Hematopoietic multipotent progenitor cell treated with erythropoietin and hydrocortisone succinate and interleukin-3 and kit ligand, for 6 days (in vitro differentiated cells): ENCODE measurements around the gene KLK14.

ENCODE experiments used
- DNase-seq: peaks from one replicate; pipeline ENCODE4 v3.0.0-alpha.2; 2015

The KLK14 gene

GRCh38 chr19:51083181-51083580, 494 bp upstream of the KLK14 start:
- no peak for DNase-seq

GRCh38 chr19:51081476-51081875, 1.2 kb downstream of the KLK14 start:
- no peak for DNase-seq

- DNase-seq: no peak
Measured at GRCh38 chr19:51079481-51080110, 3.1 kb downstream of the KLK14 start.

GRCh38 chr19:51078731-51079130, 4.0 kb downstream of the KLK14 start:
- no peak for DNase-seq

- DNase-seq: no peak
Measured at GRCh38 chr19:51078104-51078503, 4.6 kb downstream of the KLK14 start.

- no peak for DNase-seq
Measured at GRCh38 chr19:51076631-51077213, 6.0 kb downstream of the KLK14 start.

- no peak for DNase-seq
Measured at GRCh38 chr19:51075998-51076397, 6.7 kb downstream of the KLK14 start.

- DNase-seq: no peak
Measured at GRCh38 chr19:51071095-51071405, 11.6 kb downstream of the KLK14 start.

GRCh38 chr19:51070334-51071094, 12.2 kb downstream of the KLK14 start:
- no peak for DNase-seq

GRCh38 chr19:51066393-51067186, 16.1 kb downstream of the KLK14 start:
- no peak for DNase-seq

GRCh38 chr19:51065221-51065960, 17.3 kb downstream of the KLK14 start:
- DNase-seq: no peak

GRCh38 chr19:51064534-51065220, 18.0 kb downstream of the KLK14 start, which contains the start of gene KLK13:
Gene KLK13, minus strand, starts transcription at chr19:51065092. Its CDS starts 25 bp downstream, at chr19:51065067.
- no peak for DNase-seq

- DNase-seq: no peak
Measured at GRCh38 chr19:51063664-51064063, 19.0 kb downstream of the KLK14 start.

- DNase-seq: no peak
Measured at GRCh38 chr19:51060973-51061372, 21.7 kb downstream of the KLK14 start.

- DNase-seq: no peak
Measured at GRCh38 chr19:51060336-51060735, 22.4 kb downstream of the KLK14 start.

- DNase-seq: no peak
Measured at GRCh38 chr19:51059715-51060114, 23.0 kb downstream of the KLK14 start.

- no peak for DNase-seq
Measured at GRCh38 chr19:51055866-51056265, 26.8 kb downstream of the KLK14 start.

GRCh38 chr19:51047031-51047335, 35.7 kb downstream of the KLK14 start:
- no peak for DNase-seq

- no peak for DNase-seq
Measured at GRCh38 chr19:51044327-51044726, 38.4 kb downstream of the KLK14 start.

- no peak for DNase-seq
Measured at GRCh38 chr19:51043497-51043896, 39.2 kb downstream of the KLK14 start.

GRCh38 chr19:51040151-51040550, 42.5 kb downstream of the KLK14 start:
- DNase-seq: no peak

- no peak for DNase-seq
Measured at GRCh38 chr19:51036519-51036918, 46.2 kb downstream of the KLK14 start.
